ENCODE data around the gene FOLR1. TPM values are rescaled to one million over a fixed set of nuclear protein-coding genes. Genes with fewer than 3 reads are reported as not detected.
A peak's percentile ranks its signal among the peaks of the same experiment; 100 is the strongest.

FOLR1 gene
- total RNA-seq, 1 donor from 2014 or later = not detected

- Histone ChIP-seq H3K9me3 (no peaks in the 10 kb centered on the region), H3K4me3 (no peak overlapping the region), H3K36me3 (peaks cover 0 to 40% of the 10 kb centered on the region in 2 donors), H3K4me1 (peaks cover 30% of the 10 kb centered on the region), H3K27me3 (peaks cover 14% of the 10 kb centered on the region), H3K27ac (no peak overlapping the region)
- DNase-seq (ENCODE audit: extremely low spot score in 2 of 2) = no peak
- no peak for TF ChIP-seq POLR2A (IDR thresholded peaks at IDR 0.05)
- TF ChIP-seq POLR2AphosphoS5 (IDR thresholded peaks at IDR 0.05; ENCODE audit: insufficient read depth in 1 of 2, low read depth in 1 of 2) = peak in 1 of 2 donors; percentile 21
- TF ChIP-seq, protein P1, sequence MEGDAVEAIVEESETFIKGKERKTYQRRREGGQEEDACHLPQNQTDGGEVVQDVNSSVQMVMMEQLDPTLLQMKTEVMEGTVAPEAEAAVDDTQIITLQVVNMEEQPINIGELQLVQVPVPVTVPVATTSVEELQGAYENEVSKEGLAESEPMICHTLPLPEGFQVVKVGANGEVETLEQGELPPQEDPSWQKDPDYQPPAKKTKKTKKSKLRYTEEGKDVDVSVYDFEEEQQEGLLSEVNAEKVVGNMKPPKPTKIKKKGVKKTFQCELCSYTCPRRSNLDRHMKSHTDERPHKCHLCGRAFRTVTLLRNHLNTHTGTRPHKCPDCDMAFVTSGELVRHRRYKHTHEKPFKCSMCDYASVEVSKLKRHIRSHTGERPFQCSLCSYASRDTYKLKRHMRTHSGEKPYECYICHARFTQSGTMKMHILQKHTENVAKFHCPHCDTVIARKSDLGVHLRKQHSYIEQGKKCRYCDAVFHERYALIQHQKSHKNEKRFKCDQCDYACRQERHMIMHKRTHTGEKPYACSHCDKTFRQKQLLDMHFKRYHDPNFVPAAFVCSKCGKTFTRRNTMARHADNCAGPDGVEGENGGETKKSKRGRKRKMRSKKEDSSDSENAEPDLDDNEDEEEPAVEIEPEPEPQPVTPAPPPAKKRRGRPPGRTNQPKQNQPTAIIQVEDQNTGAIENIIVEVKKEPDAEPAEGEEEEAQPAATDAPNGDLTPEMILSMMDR (IDR thresholded peaks at IDR 0.05) = no peak
- intact Hi-C loops (cut with DNase I) = no loop called here
Observed at GRCh38 chr11:72238492-72239312, 46.8 kb downstream of the FOLR1 start.

GRCh38 chr11:72239313-72239848 lies 47.4 kb downstream of the FOLR1 start:
- TF ChIP-seq POLR2A (IDR thresholded peaks at IDR 0.05) = no peak
- TF ChIP-seq POLR2AphosphoS5 (IDR thresholded peaks at IDR 0.05; ENCODE audit: insufficient read depth in 1 of 2, low read depth in 1 of 2) = peak in 1 of 2 donors; percentile 25
- no peaks in the 10 kb centered on the region for H3K9me3 ChIP-seq
- peaks cover 37% of the 10 kb centered on the region for H3K4me1 ChIP-seq
- H3K4me3 ChIP-seq = peak overlapping the region; percentile 39 to 55
- DNase-seq (ENCODE audit: extremely low spot score in 2 of 2) = no peak
- peak overlapping the region; percentile 46 for H3K27ac ChIP-seq
- H3K27me3 ChIP-seq = peaks cover 19% of the 10 kb centered on the region
- intact Hi-C loops (cut with DNase I) = no loop called here
- H3K36me3 ChIP-seq = peaks cover 0 to 33% of the 10 kb centered on the region in 2 donors

DNA sequence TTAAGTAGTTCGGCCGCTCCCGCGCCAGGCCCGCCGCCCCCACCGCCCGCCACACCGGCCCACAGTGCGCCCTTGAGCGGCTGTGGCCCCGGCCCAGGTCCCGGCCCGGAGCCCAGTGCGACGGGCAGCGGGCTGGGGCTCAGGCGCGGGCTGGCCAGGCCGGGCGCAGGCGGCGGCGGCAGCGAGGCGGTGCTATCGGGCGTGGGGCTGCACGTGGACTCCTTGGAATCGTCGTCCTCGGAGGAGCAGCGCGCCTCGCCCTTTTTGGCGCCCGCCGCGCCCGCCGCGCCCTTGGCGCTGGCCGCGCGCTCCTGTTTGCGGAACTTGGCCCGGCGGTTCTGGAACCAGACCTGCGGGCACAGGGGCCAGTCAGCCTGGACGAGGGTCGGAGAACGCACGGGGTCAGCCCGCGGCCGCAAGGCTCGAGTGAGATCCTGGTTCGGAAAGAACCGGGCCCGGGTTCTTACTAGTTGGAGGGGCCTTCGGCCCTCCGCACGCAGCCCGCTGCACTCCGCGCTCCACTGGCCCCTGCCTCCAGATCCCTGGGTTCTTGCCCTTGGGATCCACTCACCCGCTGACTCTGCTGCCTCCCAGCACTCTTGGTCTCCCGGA lies 48.0 kb downstream of the FOLR1 start:
- no peak for DNase-seq (ENCODE audit: extremely low spot score in 2 of 2)
- Histone ChIP-seq H3K4me3 (peak overlapping the region; percentile 39 to 55), H3K9me3 (no peaks in the 10 kb centered on the region), H3K27me3 (peaks cover 23% of the 10 kb centered on the region), H3K27ac (peak overlapping the region; percentile 46), H3K36me3 (peaks cover 0 to 28% of the 10 kb centered on the region in 2 donors), H3K4me1 (peaks cover 40% of the 10 kb centered on the region)
- intact Hi-C loops (cut with DNase I) = no loop called here
- TF ChIP-seq, protein P1 (IDR thresholded peaks at IDR 0.05) = no peak
- TF ChIP-seq POLR2AphosphoS5 (IDR thresholded peaks at IDR 0.05; ENCODE audit: insufficient read depth in 1 of 2, low read depth in 1 of 2) (no peak), POLR2A (IDR thresholded peaks at IDR 0.05) (no peak)

DNA sequence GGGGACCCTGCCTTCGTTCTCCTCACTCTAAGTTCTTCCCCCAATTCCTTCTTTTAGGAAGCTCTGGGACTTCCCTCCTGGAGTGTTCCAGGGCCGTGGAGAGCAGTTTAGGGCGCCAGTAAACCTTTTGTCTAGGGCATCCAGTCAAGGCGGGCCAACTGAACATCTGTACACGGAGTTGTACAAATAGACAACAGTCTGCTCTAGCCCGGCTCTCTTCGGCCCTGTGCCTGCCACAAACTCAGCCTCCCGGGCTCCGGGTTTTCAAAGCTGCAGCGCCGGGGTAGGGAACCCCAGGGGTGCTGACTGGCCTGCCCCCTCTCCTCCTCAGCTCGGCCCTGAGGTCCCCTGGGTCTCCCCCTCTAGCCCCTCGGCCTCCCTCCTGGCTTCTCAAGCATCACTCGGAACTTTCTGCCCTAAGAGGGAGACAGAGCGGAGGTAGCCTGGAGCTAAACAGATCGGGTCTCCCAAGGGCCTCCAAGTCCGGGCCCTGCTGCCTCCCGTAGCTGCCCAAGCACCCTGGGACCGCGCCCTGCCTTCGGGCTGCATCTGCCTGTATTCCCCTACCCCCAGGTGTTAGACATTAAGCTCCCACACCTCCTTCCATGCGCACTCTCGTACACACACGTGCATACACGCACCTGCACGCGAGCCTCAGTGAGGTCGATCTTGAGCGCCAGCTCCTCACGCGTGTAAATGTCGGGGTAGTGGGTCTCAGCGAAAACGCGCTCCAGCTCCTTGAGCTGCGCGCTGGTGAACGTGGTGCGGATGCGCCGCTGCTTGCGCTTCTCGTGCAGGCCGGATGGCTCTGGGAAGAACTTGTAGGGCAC lies 48.7 kb downstream of the FOLR1 start:
- peak overlapping the region; percentile 39 to 55 for H3K4me3 ChIP-seq
- TF ChIP-seq POLR2AphosphoS5 (IDR thresholded peaks at IDR 0.05; ENCODE audit: insufficient read depth in 1 of 2, low read depth in 1 of 2) = no peak
- no peak for TF ChIP-seq POLR2A (IDR thresholded peaks at IDR 0.05)
- TF ChIP-seq, protein P1 (IDR thresholded peaks at IDR 0.05) = no peak
- peaks cover 40% of the 10 kb centered on the region for H3K4me1 ChIP-seq
- no peak overlapping the region for H3K27ac ChIP-seq
- H3K36me3 ChIP-seq = peaks cover 0 to 20% of the 10 kb centered on the region in 2 donors
- peaks cover 24% of the 10 kb centered on the region for H3K27me3 ChIP-seq
- no peaks in the 10 kb centered on the region for H3K9me3 ChIP-seq
- intact Hi-C loops (cut with DNase I) = no loop called here
- DNase-seq (ENCODE audit: extremely low spot score in 2 of 2) = no peak

GRCh38 chr11:72241291-72241781 lies 49.4 kb downstream of the FOLR1 start:
- TF ChIP-seq POLR2A (IDR thresholded peaks at IDR 0.05) (no peak), POLR2AphosphoS5 (IDR thresholded peaks at IDR 0.05; ENCODE audit: insufficient read depth in 1 of 2, low read depth in 1 of 2) (no peak)
- TF ChIP-seq, protein P1 (IDR thresholded peaks at IDR 0.05) = no peak
- no peak overlapping the region for H3K27ac ChIP-seq
- H3K36me3 ChIP-seq = peaks cover 0 to 14% of the 10 kb centered on the region in 2 donors
- intact Hi-C loops (cut with DNase I) = no loop called here
- H3K9me3 ChIP-seq = no peaks in the 10 kb centered on the region
- DNase-seq (ENCODE audit: extremely low spot score in 2 of 2) = no peak
- peaks cover 24% of the 10 kb centered on the region for H3K27me3 ChIP-seq
- no peak overlapping the region for H3K4me3 ChIP-seq
- peaks cover 40% of the 10 kb centered on the region for H3K4me1 ChIP-seq
